Measurements from ENCODE around the gene EDAR.

DNA sequence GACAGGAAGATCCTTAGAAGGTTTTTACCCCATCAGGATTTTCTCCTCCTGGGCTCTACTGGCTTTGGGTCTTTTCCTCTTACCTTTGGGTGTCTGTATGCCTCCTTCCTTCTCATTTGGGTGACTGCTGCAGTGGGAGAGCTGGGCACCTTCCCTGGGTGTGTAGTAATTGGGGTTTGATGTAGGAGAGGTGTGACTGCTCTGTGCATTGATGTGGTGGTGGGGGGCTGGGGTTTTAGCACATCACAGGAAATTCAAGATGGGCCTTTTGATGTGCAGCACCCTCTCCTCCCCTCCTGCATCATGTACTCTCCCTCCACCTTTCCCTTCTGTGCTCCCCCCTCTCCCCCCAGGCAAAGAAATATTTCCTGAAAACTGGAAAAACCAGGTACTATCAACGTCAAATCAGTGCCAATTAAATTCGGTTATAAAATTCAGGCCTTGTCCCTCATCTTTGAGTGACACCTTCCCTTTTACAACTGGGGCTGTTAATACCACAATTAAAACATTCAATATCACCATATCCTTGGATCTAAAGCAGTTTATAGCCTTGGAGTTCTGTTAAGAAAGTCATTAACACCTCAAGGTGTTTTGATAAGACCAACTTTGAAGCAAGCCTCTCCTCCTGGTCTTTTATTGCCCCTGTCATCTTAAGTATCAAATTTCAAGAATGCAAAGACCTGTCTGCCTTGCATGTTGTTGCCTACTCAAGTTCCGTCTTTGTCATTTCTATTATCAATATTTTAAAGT lies 23.3 kb downstream of the EDAR start:
- TF ChIP-seq CTCF (IDR thresholded peaks at IDR 0.05) (no peak), EP300 (IDR thresholded peaks at IDR 0.05) (no peak), POLR2A (IDR thresholded peaks at IDR 0.05) (no peak)

All from sigmoid colon (tissue), 4 donors.